H9 (cell line): ENCODE measurements around the gene NAT14. TPM values are rescaled to one million over a fixed set of nuclear protein-coding genes. Genes with fewer than 3 reads are reported as not detected.

Source experiments
- DNase-seq: peaks from one replicate; pipeline ENCODE4 v3.0.0-alpha.2; 2017
- H2AFZ ChIP-seq: one replicate; pipeline ENCODE4 v1.6.1; 2013; ENCODE audit warnings: mild to moderate bottlenecking, low read length, control low read depth, moderate library complexity
- H2AK5ac ChIP-seq: 2 replicates; pipeline ENCODE4 v1.6.1; 2013; ENCODE audit warnings: low read length, control low read depth, mixed read lengths; ENCODE audit not compliant: insufficient read length
- H2BK120ac ChIP-seq: one replicate; pipeline ENCODE4 v1.6.1; 2013; ENCODE audit warnings: low read depth, mild to moderate bottlenecking, low read length, control low read depth, inconsistent platforms; ENCODE audit not compliant: poor library complexity, severe bottlenecking
- H2BK12ac ChIP-seq: 2 replicates; pipeline ENCODE4 v1.6.1; 2013; ENCODE audit warnings: low read length, control low read depth, mixed read lengths, low read depth; ENCODE audit not compliant: insufficient read length
- H2BK15ac ChIP-seq: 2 replicates; pipeline ENCODE4 v1.6.1; 2013; ENCODE audit warnings: low read depth, low read length, control low read depth
- H2BK20ac ChIP-seq: one replicate; pipeline ENCODE4 v1.6.1; 2013; ENCODE audit warnings: low read depth, mild to moderate bottlenecking, low read length, control low read depth, inconsistent platforms; ENCODE audit not compliant: poor library complexity, severe bottlenecking
- H2BK5ac ChIP-seq: 2 replicates; pipeline ENCODE4 v1.6.1; 2013; ENCODE audit warnings: low read length, control low read depth, mixed read lengths; ENCODE audit not compliant: insufficient read length
- H3K14ac ChIP-seq: 2 replicates; pipeline ENCODE4 v1.6.1; 2013; ENCODE audit warnings: low read length, control low read depth; ENCODE audit not compliant: insufficient read depth
- H3K18ac ChIP-seq: 2 replicates; pipeline ENCODE4 v1.6.1; 2013; ENCODE audit warnings: low read depth, mild to moderate bottlenecking, mixed read lengths, low read length, control low read depth; ENCODE audit not compliant: insufficient read length
- H3K23ac ChIP-seq: 2 replicates; pipeline ENCODE4 v1.6.1; 2013; ENCODE audit warnings: low read length, control low read depth, mixed read lengths, low read depth; ENCODE audit not compliant: insufficient read length
- H3K23me2 ChIP-seq: 2 replicates; pipeline ENCODE4 v1.6.1; 2013; ENCODE audit warnings: low read depth, mild to moderate bottlenecking, mixed read lengths, low read length, control low read depth; ENCODE audit not compliant: insufficient read length, poor library complexity, severe bottlenecking
- H3K27ac ChIP-seq: 2 replicates; pipeline ENCODE4 v1.5.1; 2013; ENCODE audit warnings: low read length, control low read depth, mixed read lengths, low read depth; ENCODE audit not compliant: insufficient read length
- H3K27me3 ChIP-seq: 2 replicates; pipeline ENCODE4 v1.6.1; 2013; ENCODE audit warnings: low read length, control low read depth, inconsistent platforms; ENCODE audit not compliant: insufficient read depth
- H3K4ac ChIP-seq: 2 replicates; pipeline ENCODE4 v1.6.1; 2013; ENCODE audit warnings: low read depth, mild to moderate bottlenecking, control low read depth, inconsistent platforms, low read length, moderate library complexity
- H3K4me1 ChIP-seq: 2 replicates; pipeline ENCODE4 v1.6.1; 2013; ENCODE audit warnings: low read length, control low read depth, inconsistent platforms; ENCODE audit not compliant: insufficient read depth
- H3K4me2 ChIP-seq: 2 replicates; pipeline ENCODE4 v1.6.1; 2013; ENCODE audit warnings: low read length, control low read depth, mixed read lengths; ENCODE audit not compliant: insufficient read length, insufficient read depth
- H3K56ac ChIP-seq: 2 replicates; pipeline ENCODE4 v1.6.1; 2013; ENCODE audit warnings: low read depth, mild to moderate bottlenecking, mixed read lengths, low read length, control low read depth; ENCODE audit not compliant: insufficient read length
- H3K79me1 ChIP-seq: 2 replicates; pipeline ENCODE4 v1.6.1; 2013; ENCODE audit warnings: low read depth, mild to moderate bottlenecking, moderate library complexity, low read length, control low read depth, inconsistent platforms; ENCODE audit not compliant: insufficient read depth, poor library complexity, severe bottlenecking
- H3K79me2 ChIP-seq: 2 replicates; pipeline ENCODE4 v1.6.1; 2013; ENCODE audit warnings: low read length, control low read depth, inconsistent platforms; ENCODE audit not compliant: insufficient read depth
- H3K9ac ChIP-seq: 2 replicates; pipeline ENCODE4 v1.6.1; 2013; ENCODE audit warnings: low read length, control low read depth, mixed read lengths; ENCODE audit not compliant: insufficient read length; ENCODE audit errors: extremely low read depth
- H3K9me3 ChIP-seq: one replicate; pipeline ENCODE4 v1.6.1; 2013; ENCODE audit warnings: low read depth, low read length, inconsistent platforms; ENCODE audit not compliant: control insufficient read depth
- H3T11ph ChIP-seq: one replicate; pipeline ENCODE4 v1.6.1; 2013; ENCODE audit warnings: mild to moderate bottlenecking, low read length, control low read depth, inconsistent platforms
- H4K20me1 ChIP-seq: one replicate; pipeline ENCODE4 v1.6.1; 2013; ENCODE audit not compliant: control insufficient read depth, insufficient read length, insufficient read depth
- H4K5ac ChIP-seq: 2 replicates; pipeline ENCODE4 v1.6.1; 2013; ENCODE audit warnings: low read depth, mild to moderate bottlenecking, mixed read lengths, low read length, control low read depth; ENCODE audit not compliant: insufficient read length
- H4K8ac ChIP-seq: replicated peaks from 2 replicates; pipeline ENCODE4 v1.6.1; 2013; ENCODE audit warnings: low read length, control low read depth, mixed read lengths, low read depth; ENCODE audit not compliant: insufficient read length
- H4K91ac ChIP-seq: 2 replicates; pipeline ENCODE4 v1.6.1; 2013; ENCODE audit warnings: low read depth, mild to moderate bottlenecking, moderate library complexity, mixed read lengths, low read length, control low read depth; ENCODE audit not compliant: insufficient read length
- H3K27ac Mint-ChIP-seq, 3 experiments: 2 replicates in 2 of 3; 3 replicates in 1 of 3; pipeline ENCODE4 v1.8.0; 2020 to 2021; ENCODE audit warnings: mixed read lengths in 3 of 3, mild to moderate bottlenecking in 1 of 3, moderate library complexity in 1 of 3
- H3K27me3 Mint-ChIP-seq: 2 replicates; pipeline ENCODE4 v1.8.0; 2021; ENCODE audit warnings: low read depth, mild to moderate bottlenecking, moderate library complexity, mixed read lengths
- H3K36me3 Mint-ChIP-seq, 3 experiments: 2 replicates in 2 of 3; 3 replicates in 1 of 3; pipeline ENCODE4 v1.8.0; 2020 to 2021; ENCODE audit warnings: low read depth in 3 of 3, mixed read lengths in 3 of 3; ENCODE audit not compliant: insufficient read depth in 1 of 3
- H3K4me1 Mint-ChIP-seq, 2 experiments: 2 replicates each; pipeline ENCODE4 v1.8.0; 2020; ENCODE audit warnings: mixed read lengths in 2 of 2
- H3K4me3 Mint-ChIP-seq, 2 experiments: 2 replicates in 1 of 2; 3 replicates in 1 of 2; pipeline ENCODE4 v1.8.0; 2020 to 2021; ENCODE audit warnings: mild to moderate bottlenecking in 2 of 2, mixed read lengths in 2 of 2, moderate library complexity in 1 of 2
- H3K9me3 Mint-ChIP-seq, 2 experiments: 2 replicates in 1 of 2; 3 replicates in 1 of 2; pipeline ENCODE4 v1.8.0; 2020; ENCODE audit warnings: mild to moderate bottlenecking in 2 of 2, mixed read lengths in 2 of 2, moderate library complexity in 1 of 2
- CTCF ChIP-seq: fragments of 200-600 bp; sonication (generic); conservative IDR thresholded peaks from 3 replicates; pipeline ENCODE4 v1.8.0; 2021; ENCODE audit warnings: antibody characterized with exemption, mild to moderate bottlenecking
- WGBS: extraction: QIAGEN DNeasy Blood & Tissue Kit; methylation state at CpG from one replicate; pipeline ENCODE4 v1.1.7; 2013; ENCODE audit warnings: missing lambda C conversion rate, low lambda C conversion rate, mixed read lengths; ENCODE audit not compliant: insufficient read length; ENCODE audit errors: extremely low coverage; 5-methylcytosine and 5-hydroxymethylcytosine counted together
- total RNA-seq: library from RNA; stranded (reverse); gene quantifications from 2 replicates; pipeline ENCODE4 v1.2.1, GENCODE V29; 2021

NAT14 gene
- total RNA-seq, 1 experiment from 2014 or later = 51.2 TPM

- Histone ChIP-seq H4K20me1 (no peaks in the 10 kb centered on the region), H3K23ac (no peak overlapping the region), H4K8ac (no peak overlapping the region), H2BK120ac (no peak overlapping the region), H2BK20ac (no peak overlapping the region), H3K9me3 (no peaks in the 10 kb centered on the region), H3K56ac (no peak overlapping the region), H3K79me1 (no peaks in the 10 kb centered on the region), H3K4me2 (peak overlapping the region; percentile 69), H2BK15ac (no peak overlapping the region), H3K4me1 (0 out of 2 replicates have a peak, but pooled peaks cover 2% of the 10 kb centered on the region), H3T11ph (no peak overlapping the region), H4K91ac (no peak overlapping the region), H3K27me3 (peaks cover 29% of the 10 kb centered on the region), H3K14ac (no peak overlapping the region), H2AFZ (no peak overlapping the region), H2AK5ac (no peak overlapping the region), H3K18ac (no peak overlapping the region), H3K23me2 (peaks cover 21% of the 10 kb centered on the region), H2BK5ac (no peak overlapping the region), H4K5ac (no peak overlapping the region), H3K27ac (no peak overlapping the region), H2BK12ac (no peak overlapping the region), H3K4ac (no peak overlapping the region), H3K9ac (no peak overlapping the region), H3K79me2 (no peaks in the 10 kb centered on the region)
- H3K4me3 Mint-ChIP-seq = peak overlapping the region; percentile 50 to 75
- peaks cover 52% of the 10 kb centered on the region for H3K27me3 Mint-ChIP-seq
- H3K27ac Mint-ChIP-seq = peak overlapping the region in 2 of 3 experiments; percentile 2 to 88; a peak in 2 of 7 replicates
- H3K36me3 Mint-ChIP-seq = no peaks in the 10 kb centered on the region; a peak in 1 of 7 replicates
- WGBS = no CpG with 5 or more reads among the region's 39 CpGs
- peaks cover 13 to 31% of the 10 kb centered on the region in 2 experiments for H3K4me1 Mint-ChIP-seq
- TF ChIP-seq CTCF = no peak
- H3K9me3 Mint-ChIP-seq = peaks cover 0 to 5% of the 10 kb centered on the region in 2 experiments; a peak in 2 of 5 replicates
- peak; percentile 90 for DNase-seq
Observed at GRCh38 chr19:55440411-55441105, 44.4 kb upstream of the NAT14 start.
